ENCODE results near the gene DYNLRB2. TPM values are rescaled to one million over a fixed set of nuclear protein-coding genes. Genes with fewer than 3 reads are reported as not detected.

DYNLRB2 gene
- total and polyA plus RNA-seq, 10 of the 15 experiments (the other 5 are each of a cell fraction or from before 2014, with no cell fraction given) = 0.21 to 1.2 (median 0.40) TPM; not detected in 5

DNA sequence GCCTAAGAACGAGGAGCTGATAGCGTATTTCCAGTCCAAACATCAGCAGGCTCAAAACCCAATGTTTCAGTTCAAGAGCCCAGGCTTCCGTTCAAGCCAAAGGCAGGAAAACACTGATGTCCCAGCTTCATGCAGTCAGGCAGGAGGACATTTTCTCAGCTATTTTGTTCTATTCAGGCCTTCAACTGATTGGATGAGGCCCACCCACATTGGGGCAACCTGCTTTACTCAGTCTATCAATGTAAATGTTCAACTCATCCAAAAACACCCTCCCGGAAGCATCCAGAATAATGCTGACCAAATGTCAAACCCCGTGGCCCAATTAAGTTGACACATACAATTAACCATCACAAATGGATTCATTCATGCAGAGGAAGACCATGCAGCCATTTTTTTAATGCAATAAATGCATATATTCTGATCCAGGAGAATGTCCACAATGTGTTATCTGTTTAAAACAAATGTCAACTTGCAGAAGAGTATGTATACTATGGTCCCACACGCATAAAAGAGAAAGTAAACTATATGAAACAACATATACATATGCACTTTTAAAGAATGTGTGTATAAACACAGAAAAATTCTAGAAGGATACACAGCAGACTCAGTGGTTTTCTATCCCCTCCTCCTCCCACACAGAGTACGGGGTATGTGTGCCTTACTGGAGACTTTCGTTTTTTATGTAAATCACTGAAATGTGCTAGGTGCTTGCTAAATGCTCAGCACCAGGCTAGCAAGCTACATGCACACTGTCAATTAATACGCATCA is 28.8 kb upstream of the DYNLRB2 start (continued):
- TF ChIP-seq EGR1 (IDR thresholded peaks at IDR 0.05; ENCODE audit: borderline replicate concordance in 1 of 2, low read depth in 2 of 2, low read length in 2 of 2) (no peak), BCL11A (IDR thresholded peaks at IDR 0.05; ENCODE audit: low read depth, low read length) (no peak), SIN3A (IDR thresholded peaks at IDR 0.05; ENCODE audit: low read depth, low read length) (no peak), ATF7 (IDR thresholded peaks at IDR 0.05; ENCODE audit: low read depth) (no peak), ESRRA (IDR thresholded peaks at IDR 0.05; ENCODE audit: low read length) (no peak), SPI1 (IDR thresholded peaks at IDR 0.05; ENCODE audit: borderline replicate concordance, insufficient read depth, low read depth, low read length) (no peak)

- Histone ChIP-seq H3K79me2 (ENCODE audit: control insufficient read depth, insufficient read depth, low read length) (no peaks in the 10 kb centered on the region), H3K9me3 (replicated peaks; ENCODE audit: control insufficient read depth, insufficient read depth, low read length) (no peaks in the 10 kb centered on the region), H3K27me3 (replicated peaks in 1 of 2; ENCODE audit: control insufficient read depth in 2 of 2, insufficient read depth in 2 of 2, low read length in 1 of 2) (no peaks in the 10 kb centered on the region), H3K36me3 (ENCODE audit: control insufficient read depth in 2 of 2, insufficient read depth in 2 of 2, low read length in 1 of 2) (no peaks in the 10 kb centered on the region), H2AFZ (ENCODE audit: control insufficient read depth, low read depth, low read length) (no peak overlapping the region), H3K27ac (ENCODE audit: control insufficient read depth, insufficient read depth) (no peak overlapping the region), H3K4me3 (no peak overlapping the region), H3K9ac (ENCODE audit: control insufficient read depth, insufficient read depth, low read length) (no peak overlapping the region), H4K20me1 (ENCODE audit: control insufficient read depth, insufficient read depth) (no peaks in the 10 kb centered on the region), H3K4me2 (ENCODE audit: control insufficient read depth, insufficient read depth) (no peak overlapping the region), H3K4me1 (ENCODE audit: control insufficient read depth, insufficient read depth, low read length) (no peaks in the 10 kb centered on the region)
- BruUV-seq (replicated peaks) = no TSS peak
- POLR2A ChIA-PET = no interaction called here
- in situ Hi-C loops (cut with MboI) = no loop called here
- RAD21 ChIA-PET (ENCODE audit: unreplicated experiment) = no interaction called here
- no peak for DNase-seq (ENCODE audit: low read depth, low spot score)
- WGBS (ENCODE audit: insufficient coverage, insufficient replicate concordance, low lambda C conversion rate, missing lambda C conversion rate) = 0% methylated on average over 1 of the region's 1 CpG
- no peak for ATAC-seq
- SMC1A ChIA-PET (ENCODE audit: uncharacterized antibody, unreplicated experiment) = no interaction called here
- no peak for FAIRE-seq
- CTCF ChIA-PET = interaction anchor here (1.1 kb wide), 1 partner anchor 15 kb away, joined by 3 read pairs; no protein-coding TSS in a partner anchor
- intact Hi-C loops (cut with micrococcal nuclease; ENCODE audit: unreplicated experiment) = no loop called here
- TF ChIP-seq RUNX3 (IDR thresholded peaks at IDR 0.05; ENCODE audit: low read length) = no peak
- TF ChIP-seq, protein P1, sequence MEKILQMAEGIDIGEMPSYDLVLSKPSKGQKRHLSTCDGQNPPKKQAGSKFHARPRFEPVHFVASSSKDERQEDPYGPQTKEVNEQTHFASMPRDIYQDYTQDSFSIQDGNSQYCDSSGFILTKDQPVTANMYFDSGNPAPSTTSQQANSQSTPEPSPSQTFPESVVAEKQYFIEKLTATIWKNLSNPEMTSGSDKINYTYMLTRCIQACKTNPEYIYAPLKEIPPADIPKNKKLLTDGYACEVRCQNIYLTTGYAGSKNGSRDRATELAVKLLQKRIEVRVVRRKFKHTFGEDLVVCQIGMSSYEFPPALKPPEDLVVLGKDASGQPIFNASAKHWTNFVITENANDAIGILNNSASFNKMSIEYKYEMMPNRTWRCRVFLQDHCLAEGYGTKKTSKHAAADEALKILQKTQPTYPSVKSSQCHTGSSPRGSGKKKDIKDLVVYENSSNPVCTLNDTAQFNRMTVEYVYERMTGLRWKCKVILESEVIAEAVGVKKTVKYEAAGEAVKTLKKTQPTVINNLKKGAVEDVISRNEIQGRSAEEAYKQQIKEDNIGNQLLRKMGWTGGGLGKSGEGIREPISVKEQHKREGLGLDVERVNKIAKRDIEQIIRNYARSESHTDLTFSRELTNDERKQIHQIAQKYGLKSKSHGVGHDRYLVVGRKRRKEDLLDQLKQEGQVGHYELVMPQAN (conservative IDR thresholded peaks at IDR 0.05) = no peak
- no peak for TF ChIP-seq NRF1 (conservative IDR thresholded peaks at IDR 0.05; ENCODE audit: low read depth, low read length)
- TF ChIP-seq RBBP5 (conservative IDR thresholded peaks at IDR 0.05) = no peak
- no peak for TF ChIP-seq IRF4 (IDR thresholded peaks at IDR 0.05; ENCODE audit: low read depth, low read length)
- TF ChIP-seq POLR2AphosphoS2 (IDR thresholded peaks at IDR 0.05; ENCODE audit: low read depth, low read length) = no peak
- TF ChIP-seq, protein P2, sequence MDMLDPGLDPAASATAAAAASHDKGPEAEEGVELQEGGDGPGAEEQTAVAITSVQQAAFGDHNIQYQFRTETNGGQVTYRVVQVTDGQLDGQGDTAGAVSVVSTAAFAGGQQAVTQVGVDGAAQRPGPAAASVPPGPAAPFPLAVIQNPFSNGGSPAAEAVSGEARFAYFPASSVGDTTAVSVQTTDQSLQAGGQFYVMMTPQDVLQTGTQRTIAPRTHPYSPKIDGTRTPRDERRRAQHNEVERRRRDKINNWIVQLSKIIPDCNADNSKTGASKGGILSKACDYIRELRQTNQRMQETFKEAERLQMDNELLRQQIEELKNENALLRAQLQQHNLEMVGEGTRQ (IDR thresholded peaks at IDR 0.05; ENCODE audit: borderline replicate concordance, low read depth, low read length) = no peak
Observed at GRCh38 chr16:80512593-80512853, 28.3 kb upstream of the DYNLRB2 start.
